Mesenchymal stem cell (in vitro differentiated cells and primary cell): Measurements from ENCODE around the gene MOSMO.

Experiments
- DNase-seq: peaks from one replicate; pipeline ENCODE4 v3.0.0-alpha.2; 2013
- H2AFZ ChIP-seq: one replicate; pipeline ENCODE4 v1.6.1; 2013; ENCODE audit warnings: low read depth, mild to moderate bottlenecking, control low read depth, inconsistent platforms, low read length, moderate library complexity
- H2AK5ac ChIP-seq: 2 replicates; pipeline ENCODE4 v1.6.1; 2013; ENCODE audit warnings: low read length, moderate library complexity, mild to moderate bottlenecking, inconsistent platforms; ENCODE audit not compliant: severe bottlenecking
- H2BK120ac ChIP-seq: one replicate; pipeline ENCODE4 v1.6.1; 2013; ENCODE audit warnings: low read depth, mild to moderate bottlenecking, inconsistent platforms, low read length, moderate library complexity
- H2BK12ac ChIP-seq, 2 experiments: one replicate each; pipeline ENCODE4 v1.6.1; 2013; ENCODE audit warnings: inconsistent platforms in 2 of 2, low read length in 2 of 2, mild to moderate bottlenecking in 2 of 2, moderate library complexity in 2 of 2, control low read depth in 1 of 2
- H2BK15ac ChIP-seq: one replicate; pipeline ENCODE4 v1.6.1; 2013; ENCODE audit warnings: mild to moderate bottlenecking, low read depth, inconsistent platforms; ENCODE audit not compliant: poor library complexity, severe bottlenecking
- H2BK5ac ChIP-seq: 2 replicates; pipeline ENCODE4 v1.6.1; 2013; ENCODE audit warnings: low read depth, mild to moderate bottlenecking, low read length, control low read depth, inconsistent platforms; ENCODE audit not compliant: poor library complexity, severe bottlenecking
- H3K14ac ChIP-seq, 2 experiments: one replicate each; pipeline ENCODE4 v1.6.1; 2013; ENCODE audit warnings: inconsistent platforms in 2 of 2, low read length in 2 of 2, control low read depth in 1 of 2, mild to moderate bottlenecking in 1 of 2, moderate library complexity in 1 of 2
- H3K18ac ChIP-seq, 2 experiments: one replicate each; pipeline ENCODE4 v1.6.1; 2013; ENCODE audit warnings: inconsistent platforms in 2 of 2, low read length in 2 of 2, control low read depth in 1 of 2, low read depth in 1 of 2, mild to moderate bottlenecking in 1 of 2
- H3K23ac ChIP-seq, 2 experiments: one replicate each; pipeline ENCODE4 v1.6.1; 2013; ENCODE audit warnings: inconsistent platforms in 2 of 2, low read length in 2 of 2, mild to moderate bottlenecking in 2 of 2, moderate library complexity in 2 of 2, control low read depth in 1 of 2
- H3K27ac ChIP-seq: 2 replicates; pipeline ENCODE4 v1.5.1; 2013; ENCODE audit warnings: mild to moderate bottlenecking, moderate library complexity, low read length, control low read depth, inconsistent platforms; ENCODE audit not compliant: poor library complexity, severe bottlenecking
- H3K27me3 ChIP-seq, 2 experiments: 2 replicates each; pipeline versions ENCODE4 v1.6.1 to v1.7.0; 2013; ENCODE audit warnings: low read length in 2 of 2, mild to moderate bottlenecking in 2 of 2, moderate library complexity in 2 of 2, control low read depth in 1 of 2, inconsistent platforms in 1 of 2; ENCODE audit not compliant: control insufficient read depth in 1 of 2, insufficient read depth in 1 of 2
- H3K36me3 ChIP-seq, 2 experiments: 2 replicates each; pipeline versions ENCODE4 v1.6.1 to v1.7.0; 2013; ENCODE audit warnings: low read length in 2 of 2, control low read depth in 1 of 2, inconsistent platforms in 1 of 2, low read depth in 1 of 2, mild to moderate bottlenecking in 1 of 2; ENCODE audit not compliant: insufficient read depth in 2 of 2, control insufficient read depth in 1 of 2
- H3K4ac ChIP-seq, 2 experiments: one replicate each; pipeline ENCODE4 v1.6.1; 2013; ENCODE audit warnings: inconsistent platforms in 2 of 2, low read length in 2 of 2, mild to moderate bottlenecking in 2 of 2, moderate library complexity in 2 of 2, control low read depth in 1 of 2, low read depth in 1 of 2
- H3K4me1 ChIP-seq: 2 replicates; pipeline ENCODE4 v1.6.1; 2013; ENCODE audit warnings: low read depth, low read length, control low read depth; ENCODE audit not compliant: control insufficient read depth, insufficient read depth
- H3K4me2 ChIP-seq: 2 replicates; pipeline ENCODE4 v1.6.1; 2013; ENCODE audit warnings: low read length, mild to moderate bottlenecking, inconsistent platforms; ENCODE audit not compliant: poor library complexity, severe bottlenecking
- H3K4me3 ChIP-seq, 2 experiments: 2 replicates each; pipeline versions ENCODE4 v1.5.1 to v1.7.0; 2013; ENCODE audit warnings: low read length in 2 of 2, mild to moderate bottlenecking in 2 of 2, control low read depth in 1 of 2, low read depth in 1 of 2; ENCODE audit not compliant: insufficient read depth in 1 of 2
- H3K79me1 ChIP-seq: replicated peaks from 2 replicates; pipeline ENCODE4 v1.6.1; 2013; ENCODE audit warnings: mild to moderate bottlenecking, control low read depth, low read length, inconsistent platforms; ENCODE audit not compliant: poor library complexity, severe bottlenecking
- H3K9ac ChIP-seq: 2 replicates; pipeline ENCODE4 v1.7.0; 2013; ENCODE audit warnings: mild to moderate bottlenecking, low read length, moderate library complexity
- H3K9me3 ChIP-seq: 2 replicates; pipeline ENCODE4 v1.7.0; 2013; ENCODE audit warnings: mild to moderate bottlenecking, low read length; ENCODE audit not compliant: control insufficient read depth
- H4K8ac ChIP-seq: one replicate; pipeline ENCODE4 v1.6.1; 2013; ENCODE audit warnings: inconsistent platforms, mild to moderate bottlenecking, low read length, moderate library complexity
- H4K91ac ChIP-seq: one replicate; pipeline ENCODE4 v1.6.1; 2013; ENCODE audit warnings: mild to moderate bottlenecking, low read length, inconsistent platforms
- WGBS: methylation state at CpG from one replicate; pipeline ENCODE4 v1.1.7; 2013; ENCODE audit warnings: mixed read lengths; 5-methylcytosine and 5-hydroxymethylcytosine counted together

MOSMO gene

DNA sequence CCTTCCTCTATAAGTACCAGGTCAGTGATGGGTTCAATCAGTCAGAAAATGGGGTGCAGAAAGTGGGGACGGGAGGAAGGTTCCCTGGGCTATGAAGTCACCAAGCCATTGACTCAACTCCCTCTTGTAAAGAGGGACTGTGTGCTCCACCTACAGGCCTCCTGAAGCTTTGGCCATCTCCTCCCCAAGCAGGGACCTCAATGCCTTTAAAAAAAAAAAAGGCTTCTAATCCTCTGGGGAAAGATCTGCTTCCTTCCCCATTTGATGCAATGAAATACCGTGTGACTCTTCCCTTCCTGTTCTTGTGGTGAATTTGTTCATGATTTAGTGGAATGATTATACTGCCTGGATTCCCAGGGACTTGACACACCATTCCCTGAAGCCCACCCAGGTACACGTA lies 115.2 kb downstream of the MOSMO start:
- H2BK120ac ChIP-seq: no peak overlapping the region
- H3K36me3 ChIP-seq: no peaks in the 10 kb centered on the region
- H2BK15ac ChIP-seq: no peak overlapping the region
- no peaks in the 10 kb centered on the region for H3K9me3 ChIP-seq
- no peak for DNase-seq
- no peak overlapping the region for H3K23ac ChIP-seq
- H3K9ac ChIP-seq: no peak overlapping the region
- H2AK5ac ChIP-seq: no peak overlapping the region
- peaks cover 10 to 11% of the 10 kb centered on the region in 2 experiments for H3K27me3 ChIP-seq
- no peak overlapping the region for H2BK5ac ChIP-seq
- no peak overlapping the region for H4K91ac ChIP-seq
- no peak overlapping the region for H3K18ac ChIP-seq
- H3K4ac ChIP-seq: no peak overlapping the region
- no peaks in the 10 kb centered on the region for H3K79me1 ChIP-seq
- 43% methylated on average over 2 of the region's 3 CpGs for WGBS
- no peak overlapping the region for H3K14ac ChIP-seq
- no peak overlapping the region for H4K8ac ChIP-seq
- H3K27ac ChIP-seq: no peak overlapping the region
- no peak overlapping the region for H2AFZ ChIP-seq
- no peak overlapping the region for H3K4me2 ChIP-seq
- H3K4me1 ChIP-seq: no peaks in the 10 kb centered on the region
- no peak overlapping the region for H2BK12ac ChIP-seq
- no peak overlapping the region for H3K4me3 ChIP-seq

DNA sequence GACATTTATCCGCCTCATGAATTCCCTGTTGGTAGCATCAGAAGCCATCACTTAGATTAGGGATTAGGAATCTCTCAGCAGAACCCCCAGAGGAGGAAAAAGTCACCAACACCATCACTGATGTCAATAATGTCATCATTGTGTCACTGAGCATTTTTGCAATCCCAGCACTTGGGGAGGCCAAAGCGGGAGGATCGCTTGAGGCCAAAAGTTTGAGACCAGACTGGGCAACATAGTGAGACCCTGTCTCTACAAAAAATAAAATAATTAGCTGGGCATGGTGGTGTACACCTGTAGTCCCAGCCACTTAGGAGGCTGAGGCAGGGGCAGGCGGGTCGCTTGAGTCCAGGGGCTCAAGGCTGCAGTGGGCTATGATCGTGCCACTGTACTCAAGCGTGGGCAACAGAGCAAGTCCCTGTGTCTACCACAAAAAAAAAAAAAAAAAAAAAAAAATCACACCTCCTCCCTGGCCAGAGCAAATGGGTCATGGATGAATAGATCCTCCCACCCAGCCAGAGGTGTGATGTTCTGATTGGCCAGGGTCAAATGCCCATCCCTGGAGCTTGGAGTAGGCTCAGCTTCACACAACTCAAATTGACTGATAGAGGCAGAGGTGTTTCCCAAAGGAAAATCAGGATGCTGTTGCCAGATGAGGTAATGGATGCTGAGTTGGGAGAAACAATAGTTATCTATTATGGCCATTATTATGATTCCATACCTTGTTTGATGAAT lies 116.0 kb downstream of the MOSMO start:
- WGBS: over 99% methylated on average over 5 of the region's 7 CpGs
- no peak overlapping the region for H3K14ac ChIP-seq
- no peak for DNase-seq
- no peaks in the 10 kb centered on the region for H3K36me3 ChIP-seq
- H3K9me3 ChIP-seq: no peaks in the 10 kb centered on the region
- no peak overlapping the region for H3K9ac ChIP-seq
- H3K4me1 ChIP-seq: no peaks in the 10 kb centered on the region
- no peak overlapping the region for H4K8ac ChIP-seq
- no peaks in the 10 kb centered on the region for H3K79me1 ChIP-seq
- no peak overlapping the region for H4K91ac ChIP-seq
- H2BK12ac ChIP-seq: no peak overlapping the region
- no peak overlapping the region for H2BK120ac ChIP-seq
- no peak overlapping the region for H3K4me3 ChIP-seq
- H3K27ac ChIP-seq: no peak overlapping the region
- no peak overlapping the region for H3K23ac ChIP-seq
- no peak overlapping the region for H3K18ac ChIP-seq
- H3K4ac ChIP-seq: no peak overlapping the region
- no peak overlapping the region for H3K4me2 ChIP-seq
- no peak overlapping the region for H2AFZ ChIP-seq
- H2AK5ac ChIP-seq: no peak overlapping the region
- H3K27me3 ChIP-seq: peaks cover 10 to 11% of the 10 kb centered on the region in 2 experiments
- no peak overlapping the region for H2BK15ac ChIP-seq
- no peak overlapping the region for H2BK5ac ChIP-seq

DNA sequence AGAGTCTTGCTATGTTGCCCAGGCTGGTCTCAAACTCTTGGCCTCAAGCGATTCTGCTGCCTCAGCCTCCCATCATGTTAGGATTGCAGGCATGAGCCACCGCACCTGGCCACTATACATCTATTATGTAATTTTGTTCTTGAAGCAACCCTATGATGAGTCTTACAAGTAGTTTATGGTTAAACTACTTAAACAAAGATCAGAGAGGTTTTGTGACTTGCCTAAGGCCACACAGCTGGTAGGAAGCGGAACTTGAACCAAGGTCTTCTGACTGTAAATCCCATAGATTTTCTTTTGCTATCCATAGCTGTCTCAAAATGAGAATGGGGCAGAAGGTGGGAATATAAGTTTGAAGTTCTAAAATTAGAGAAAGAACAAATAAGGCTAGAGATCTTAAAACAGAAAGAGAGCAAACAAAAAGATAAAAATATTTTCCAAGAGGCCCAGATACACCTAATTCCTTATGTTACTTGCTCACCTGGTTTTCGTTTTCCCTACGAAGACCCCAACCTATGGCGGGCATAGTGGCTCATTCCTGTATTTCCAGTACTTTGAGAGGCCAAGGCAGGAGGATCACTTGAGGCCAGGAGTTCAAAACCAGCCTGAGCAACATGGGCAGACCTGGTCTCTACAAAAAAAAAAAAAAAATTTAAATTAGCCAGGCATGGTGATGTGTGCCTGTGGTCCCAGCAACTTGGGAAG lies 116.8 kb downstream of the MOSMO start:
- no peak overlapping the region for H4K91ac ChIP-seq
- 81% methylated on average over 4 of the region's 6 CpGs for WGBS
- no peak overlapping the region for H3K9ac ChIP-seq
- no peak overlapping the region for H3K27ac ChIP-seq
- no peak overlapping the region for H2BK5ac ChIP-seq
- DNase-seq: no peak
- H2AFZ ChIP-seq: no peak overlapping the region
- no peak overlapping the region for H3K23ac ChIP-seq
- H3K9me3 ChIP-seq: no peaks in the 10 kb centered on the region
- H2BK120ac ChIP-seq: no peak overlapping the region
- H3K79me1 ChIP-seq: no peaks in the 10 kb centered on the region
- no peak overlapping the region for H3K4me2 ChIP-seq
- H2AK5ac ChIP-seq: no peak overlapping the region
- no peak overlapping the region for H3K4ac ChIP-seq
- H3K14ac ChIP-seq: no peak overlapping the region
- no peaks in the 10 kb centered on the region for H3K36me3 ChIP-seq
- H2BK12ac ChIP-seq: no peak overlapping the region
- no peak overlapping the region for H2BK15ac ChIP-seq
- H3K4me3 ChIP-seq: no peak overlapping the region
- H3K18ac ChIP-seq: no peak overlapping the region
- no peak overlapping the region for H4K8ac ChIP-seq
- H3K27me3 ChIP-seq: peaks cover 10 to 11% of the 10 kb centered on the region in 2 experiments
- H3K4me1 ChIP-seq: no peaks in the 10 kb centered on the region

DNA sequence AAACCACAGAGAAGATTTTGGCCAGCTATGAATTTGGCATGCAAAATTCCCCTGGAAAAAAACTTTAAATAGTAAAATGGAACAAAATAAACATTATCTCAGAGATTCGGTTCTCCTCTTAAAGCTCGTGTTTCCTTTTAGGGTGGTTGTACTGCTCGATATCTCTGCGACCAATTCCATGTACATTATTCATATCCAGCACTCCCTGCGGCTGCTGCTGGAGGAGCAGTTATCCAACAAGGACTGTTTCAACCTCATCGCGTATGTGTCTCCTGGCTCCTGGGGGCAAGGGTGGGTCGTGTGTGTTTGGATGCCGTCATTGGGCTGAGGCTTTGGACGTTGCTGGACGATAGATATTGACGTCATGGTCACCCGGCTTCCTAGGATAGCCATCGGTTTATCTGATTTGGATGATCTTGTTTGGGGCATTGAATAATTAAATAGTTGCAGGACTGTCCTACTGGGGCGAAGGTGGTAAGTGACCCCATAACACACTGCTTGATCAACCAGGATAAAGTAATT lies 118.2 kb downstream of the MOSMO start:
- Histone ChIP-seq H3K27me3 (peaks cover 10 to 16% of the 10 kb centered on the region in 2 experiments), H3K79me1 (no peaks in the 10 kb centered on the region), H3K4me1 (no peaks in the 10 kb centered on the region), H2BK5ac (no peak overlapping the region), H4K8ac (no peak overlapping the region), H3K23ac (no peak overlapping the region), H3K27ac (no peak overlapping the region), H2BK12ac (no peak overlapping the region), H3K18ac (no peak overlapping the region), H3K4me3 (no peak overlapping the region), H3K9me3 (no peaks in the 10 kb centered on the region), H2BK120ac (no peak overlapping the region), H2BK15ac (no peak overlapping the region), H3K14ac (no peak overlapping the region), H4K91ac (no peak overlapping the region), H2AFZ (no peak overlapping the region), H3K36me3 (no peaks in the 10 kb centered on the region), H2AK5ac (no peak overlapping the region), H3K4me2 (no peak overlapping the region), H3K9ac (no peak overlapping the region), H3K4ac (no peak overlapping the region)
- DNase-seq: no peak
- 90% methylated on average over 14 of the region's 15 CpGs for WGBS
